Measurements from ENCODE around the gene OR10C1.

OR10C1 gene

DNA sequence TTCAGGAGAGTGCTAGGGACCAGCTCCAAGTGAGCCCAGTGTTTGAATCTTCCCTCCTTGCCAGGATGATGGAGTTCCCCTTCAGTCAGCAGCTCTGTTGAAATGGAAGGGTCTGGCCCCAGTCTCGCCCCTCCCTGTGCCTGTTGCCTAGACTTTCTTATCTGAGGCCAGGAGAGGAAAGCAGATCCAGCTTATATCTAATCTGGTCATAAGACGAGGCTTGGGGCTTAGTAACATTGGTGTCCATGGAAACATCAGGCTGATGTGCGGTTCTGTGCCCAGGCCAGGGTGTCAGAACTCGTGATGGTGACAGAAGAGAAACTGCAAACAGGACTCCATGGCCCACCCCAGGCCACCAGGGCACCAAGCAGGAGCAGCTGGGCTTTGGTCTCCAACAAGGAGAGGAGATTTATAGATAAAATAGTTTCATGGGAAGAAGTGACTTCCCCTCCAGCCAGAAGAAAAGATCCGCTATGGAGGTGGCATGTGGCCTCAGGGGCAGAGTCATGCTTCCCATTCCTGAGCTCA, 38.9 kb downstream of the OR10C1 start:
- DNase-seq (ENCODE audit: low spot score): no peak

GRCh38 chr6:29478740-29479139, 39.6 kb downstream of the OR10C1 start:
- DNase-seq (ENCODE audit: low spot score): no peak

DNA sequence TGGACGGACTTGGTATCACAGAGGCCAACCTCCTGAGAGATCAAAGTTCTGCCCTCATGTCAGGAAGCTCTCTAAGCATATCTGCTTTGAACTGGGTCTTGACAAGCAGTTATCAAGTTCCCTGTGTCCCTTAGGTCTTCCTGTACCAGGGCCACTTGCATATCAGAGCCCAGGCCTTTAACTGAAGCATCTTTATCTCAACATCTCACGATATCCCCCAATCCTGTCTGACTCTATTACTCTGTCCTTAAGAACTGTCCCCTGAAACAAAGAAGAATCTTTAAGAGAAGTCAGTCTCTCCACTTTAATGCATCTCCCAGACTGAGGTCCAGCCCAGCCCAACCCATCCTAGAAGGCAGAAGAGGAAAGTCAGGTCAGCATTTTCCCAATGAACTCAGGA, 40.5 kb downstream of the OR10C1 start:
- no peak for DNase-seq (ENCODE audit: low spot score)

DNA sequence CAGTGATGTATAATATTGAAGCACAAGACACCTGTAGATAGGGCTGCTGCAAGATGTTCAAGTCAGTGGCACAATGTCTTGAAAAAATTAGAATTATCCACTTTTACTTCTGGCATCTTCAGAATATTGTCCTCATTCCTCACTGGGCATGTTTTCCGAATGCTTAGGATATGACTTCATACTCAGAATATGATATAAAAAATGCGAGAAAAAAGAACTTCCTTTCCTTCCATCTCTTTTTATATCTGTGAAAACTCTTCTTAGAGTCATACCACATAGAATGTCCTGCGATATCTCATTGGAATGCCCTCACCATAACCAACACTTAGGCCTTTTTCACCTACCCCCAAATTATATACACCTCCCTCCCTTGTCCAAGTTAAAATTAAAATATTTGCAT, 44.1 kb downstream of the OR10C1 start:
- no peak for DNase-seq (ENCODE audit: low spot score)

- no peak for DNase-seq (ENCODE audit: low spot score)
Observed at GRCh38 chr6:29483735-29484134, 44.6 kb downstream of the OR10C1 start.

DNA sequence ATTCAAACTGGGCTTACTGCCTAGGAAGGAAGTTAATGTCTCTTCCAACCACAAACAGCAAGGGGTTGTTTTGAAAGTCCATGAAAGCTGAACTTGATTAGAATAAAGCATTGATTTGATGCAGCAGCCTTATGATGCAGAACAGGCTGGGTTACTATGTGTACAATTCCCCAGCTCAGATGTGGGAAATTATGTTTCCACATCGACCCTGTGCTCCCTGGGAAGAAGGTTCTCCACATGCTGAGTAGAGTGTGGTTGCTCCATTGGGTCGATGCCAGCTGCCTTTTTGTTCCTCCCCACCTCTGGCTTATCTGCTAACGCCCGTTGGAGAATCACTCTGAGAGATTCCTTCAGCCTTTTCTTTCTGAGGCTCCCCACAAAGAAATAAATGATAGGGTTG, 47.5 kb downstream of the OR10C1 start:
- DNase-seq (ENCODE audit: low spot score): no peak

DNA sequence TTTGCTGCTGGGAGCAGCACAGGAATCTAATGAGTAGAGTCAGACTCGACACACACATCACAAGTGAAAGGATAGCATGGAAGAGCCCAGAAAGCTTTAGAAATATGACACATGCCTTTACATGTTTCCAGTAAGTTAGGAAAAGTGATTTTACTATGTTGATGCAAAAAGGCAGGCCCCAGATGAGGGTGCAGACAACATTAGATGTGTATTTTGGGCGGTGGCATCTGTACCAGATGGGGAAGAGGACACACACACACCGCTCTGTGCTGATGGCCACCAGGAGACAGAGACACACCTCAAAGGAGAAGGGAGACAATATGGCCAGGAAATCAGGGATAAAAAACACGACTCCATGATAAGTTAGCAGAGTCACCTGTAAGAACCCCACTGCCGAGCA, 48.0 kb downstream of the OR10C1 start:
- no peak for DNase-seq (ENCODE audit: low spot score)

DNA sequence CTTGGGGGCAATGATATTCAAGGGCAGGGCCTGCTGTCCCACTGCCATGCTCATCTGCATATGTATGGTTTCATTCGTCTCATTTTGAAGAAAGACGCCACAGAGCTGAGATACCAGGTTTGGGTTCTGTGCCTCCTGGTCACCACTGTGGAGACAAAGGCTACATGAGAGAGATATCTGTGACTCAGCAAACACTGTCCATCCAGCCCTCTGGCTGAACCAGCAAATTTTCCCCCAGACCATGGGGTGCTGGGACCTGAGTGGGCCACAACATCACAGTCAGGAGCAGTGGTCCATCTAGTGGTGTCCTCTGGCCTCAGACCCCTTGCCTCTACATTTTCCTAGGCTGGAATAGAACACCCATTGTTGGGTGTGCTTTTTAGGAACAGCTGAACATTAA, 48.6 kb downstream of the OR10C1 start, which contains the start of gene MAS1L:
MAS1L (minus strand) TSS at position 297 of the 400 bp plus-strand sequence; CDS start at position 243, 54 bp downstream.
- DNase-seq (ENCODE audit: low spot score): no peak

DNA sequence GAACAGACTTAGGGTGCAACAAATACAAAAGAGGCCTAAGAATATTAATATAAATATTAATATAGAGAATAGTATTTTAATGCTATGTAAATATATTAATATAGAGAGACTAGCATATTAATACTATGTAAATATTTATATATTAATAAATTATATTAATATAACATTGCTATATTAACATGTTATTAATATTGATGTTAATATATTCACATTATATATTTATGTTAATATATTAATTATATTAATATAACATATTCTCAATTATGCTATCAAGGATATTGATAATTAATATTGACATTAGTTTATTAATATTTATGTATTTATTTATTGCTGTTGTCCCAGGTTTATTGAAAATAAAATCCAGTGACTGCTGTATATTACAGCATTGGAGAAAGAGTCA, 49.8 kb downstream of the OR10C1 start:
- DNase-seq (ENCODE audit: low spot score): no peak

DNA sequence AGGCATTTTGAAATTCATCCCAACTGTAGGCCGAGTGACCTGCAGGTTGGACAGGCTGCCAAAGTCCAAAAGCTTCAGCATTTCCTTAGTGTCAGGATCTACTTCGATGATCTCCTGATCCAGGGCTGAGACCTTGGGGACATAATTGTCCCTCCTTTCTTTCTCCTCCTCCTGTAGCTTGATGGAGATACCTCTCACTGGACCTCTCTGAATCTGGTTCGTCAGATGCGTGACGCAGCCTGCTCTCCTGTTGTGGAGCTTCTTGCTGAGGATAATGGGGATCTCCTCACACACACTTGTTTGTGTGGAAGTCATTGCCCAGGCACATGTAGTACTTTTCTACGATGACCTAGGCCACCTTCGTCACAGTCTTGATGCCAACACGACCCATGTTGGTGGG, 50.2 kb downstream of the OR10C1 start:
- no peak for DNase-seq (ENCODE audit: low spot score)

- no peak for DNase-seq (ENCODE audit: low spot score)
Observed at GRCh38 chr6:29490055-29490454, 50.9 kb downstream of the OR10C1 start.

GRCh38 chr6:29490552-29490951, 51.4 kb downstream of the OR10C1 start:
- DNase-seq (ENCODE audit: low spot score): no peak
